Neural crest cell (in vitro differentiated cells): ENCODE data around the gene EPHA4. TPM values are rescaled to one million over a fixed set of nuclear protein-coding genes. Genes with fewer than 3 reads are reported as not detected.

ENCODE experiments used
- DNase-seq: peaks from one replicate; pipeline ENCODE4 v3.0.0; 2021; ENCODE audit warnings: low read depth, mixed read lengths, low spot score
- H3K27ac Mint-ChIP-seq: one replicate; pipeline ENCODE4 v1.8.0; 2021; ENCODE audit warnings: mild to moderate bottlenecking, mixed read lengths; ENCODE audit not compliant: unreplicated experiment
- H3K27me3 Mint-ChIP-seq: 2 replicates; pipeline ENCODE4 v1.8.0; 2021; ENCODE audit warnings: low read depth, mild to moderate bottlenecking, mixed read lengths
- H3K36me3 Mint-ChIP-seq: 2 replicates; pipeline ENCODE4 v1.8.0; 2021; ENCODE audit warnings: low read depth, mild to moderate bottlenecking, mixed read lengths
- H3K4me1 Mint-ChIP-seq: 2 replicates; pipeline ENCODE4 v1.8.0; 2021; ENCODE audit warnings: mixed read lengths
- H3K4me3 Mint-ChIP-seq: one replicate; pipeline ENCODE4 v1.8.0; 2021; ENCODE audit warnings: mild to moderate bottlenecking, mixed read lengths
- H3K9me3 Mint-ChIP-seq: 2 replicates; pipeline ENCODE4 v1.8.0; 2021; ENCODE audit warnings: mixed read lengths
- total RNA-seq: library from RNA; stranded (reverse); gene quantifications from 2 replicates; pipeline ENCODE4 v1.2.1, GENCODE V29; 2021
- TF ChIP-seq, protein P1 (sequence below): fragments of 200-600 bp; sonication (generic); conservative IDR thresholded peaks from 2 replicates; pipeline ENCODE4 v1.5.0; 2021; ENCODE audit warnings: antibody characterized with exemption, mild to moderate bottlenecking

EPHA4 gene
- total RNA-seq, 1 donor from 2014 or later, result 108 TPM

DNA sequence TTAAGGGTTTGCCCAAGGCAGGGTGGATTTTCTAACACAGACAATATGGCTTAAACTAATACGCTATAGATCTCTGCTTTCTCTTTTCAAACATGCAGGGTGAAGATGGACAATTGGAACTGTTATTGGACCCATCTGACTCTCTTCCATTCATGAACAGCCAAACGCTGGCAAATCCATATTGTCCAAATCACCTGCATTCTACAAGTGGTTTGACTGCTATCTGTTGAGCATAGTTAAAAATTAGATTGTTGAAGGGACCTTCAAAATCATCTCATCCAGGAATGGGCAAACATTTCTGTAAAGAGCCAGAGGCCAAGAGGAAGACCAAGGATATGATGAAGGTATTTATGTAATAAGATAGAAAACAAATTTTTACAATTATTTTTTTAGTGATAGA lies 65.6 kb downstream of the EPHA4 start:
- H3K4me1 Mint-ChIP-seq, result peaks cover 38% of the 10 kb centered on the region
- H3K36me3 Mint-ChIP-seq, result no peaks in the 10 kb centered on the region
- TF ChIP-seq, protein P1, sequence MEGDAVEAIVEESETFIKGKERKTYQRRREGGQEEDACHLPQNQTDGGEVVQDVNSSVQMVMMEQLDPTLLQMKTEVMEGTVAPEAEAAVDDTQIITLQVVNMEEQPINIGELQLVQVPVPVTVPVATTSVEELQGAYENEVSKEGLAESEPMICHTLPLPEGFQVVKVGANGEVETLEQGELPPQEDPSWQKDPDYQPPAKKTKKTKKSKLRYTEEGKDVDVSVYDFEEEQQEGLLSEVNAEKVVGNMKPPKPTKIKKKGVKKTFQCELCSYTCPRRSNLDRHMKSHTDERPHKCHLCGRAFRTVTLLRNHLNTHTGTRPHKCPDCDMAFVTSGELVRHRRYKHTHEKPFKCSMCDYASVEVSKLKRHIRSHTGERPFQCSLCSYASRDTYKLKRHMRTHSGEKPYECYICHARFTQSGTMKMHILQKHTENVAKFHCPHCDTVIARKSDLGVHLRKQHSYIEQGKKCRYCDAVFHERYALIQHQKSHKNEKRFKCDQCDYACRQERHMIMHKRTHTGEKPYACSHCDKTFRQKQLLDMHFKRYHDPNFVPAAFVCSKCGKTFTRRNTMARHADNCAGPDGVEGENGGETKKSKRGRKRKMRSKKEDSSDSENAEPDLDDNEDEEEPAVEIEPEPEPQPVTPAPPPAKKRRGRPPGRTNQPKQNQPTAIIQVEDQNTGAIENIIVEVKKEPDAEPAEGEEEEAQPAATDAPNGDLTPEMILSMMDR, result no peak
- H3K4me3 Mint-ChIP-seq, result no peak overlapping the region
- no peak overlapping the region for H3K27ac Mint-ChIP-seq
- no peak for DNase-seq
- H3K27me3 Mint-ChIP-seq, result no peaks in the 10 kb centered on the region
- no peaks in the 10 kb centered on the region for H3K9me3 Mint-ChIP-seq

DNA sequence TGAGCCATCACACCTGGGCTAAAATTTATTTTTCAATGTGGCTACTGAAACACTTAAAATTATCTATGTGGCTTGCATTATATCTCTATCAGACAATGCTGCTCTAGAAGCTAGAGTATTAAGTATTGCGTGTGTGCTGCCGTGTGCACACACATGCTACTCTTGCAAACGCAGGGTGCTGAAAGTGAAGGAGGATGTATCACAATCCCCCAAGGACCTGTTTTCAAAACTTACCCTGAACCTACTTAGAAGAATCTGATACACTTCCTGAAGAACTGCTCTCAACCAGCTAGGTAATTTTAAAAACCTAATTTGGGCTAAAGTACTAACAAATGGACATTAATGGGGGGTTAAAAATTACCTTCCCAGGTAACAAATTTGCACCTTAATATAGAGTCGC lies 66.5 kb downstream of the EPHA4 start:
- Mint-ChIP-seq H3K4me3 (no peak overlapping the region), H3K9me3 (no peaks in the 10 kb centered on the region), H3K4me1 (peaks cover 42% of the 10 kb centered on the region), H3K36me3 (peaks cover under 1% of the 10 kb centered on the region), H3K27me3 (no peaks in the 10 kb centered on the region), H3K27ac (no peak overlapping the region)
- TF ChIP-seq, protein P1, result no peak
- DNase-seq, result no peak

- no peak overlapping the region for H3K4me3 Mint-ChIP-seq
- H3K9me3 Mint-ChIP-seq, result no peaks in the 10 kb centered on the region
- peaks cover 8% of the 10 kb centered on the region for H3K36me3 Mint-ChIP-seq
- H3K4me1 Mint-ChIP-seq, result peaks cover 47% of the 10 kb centered on the region
- TF ChIP-seq, protein P1, result no peak
- no peak overlapping the region for H3K27ac Mint-ChIP-seq
- no peak for DNase-seq
- H3K27me3 Mint-ChIP-seq, result no peaks in the 10 kb centered on the region
Measured at GRCh38 chr2:221504905-221505304, 67.2 kb downstream of the EPHA4 start.

DNA sequence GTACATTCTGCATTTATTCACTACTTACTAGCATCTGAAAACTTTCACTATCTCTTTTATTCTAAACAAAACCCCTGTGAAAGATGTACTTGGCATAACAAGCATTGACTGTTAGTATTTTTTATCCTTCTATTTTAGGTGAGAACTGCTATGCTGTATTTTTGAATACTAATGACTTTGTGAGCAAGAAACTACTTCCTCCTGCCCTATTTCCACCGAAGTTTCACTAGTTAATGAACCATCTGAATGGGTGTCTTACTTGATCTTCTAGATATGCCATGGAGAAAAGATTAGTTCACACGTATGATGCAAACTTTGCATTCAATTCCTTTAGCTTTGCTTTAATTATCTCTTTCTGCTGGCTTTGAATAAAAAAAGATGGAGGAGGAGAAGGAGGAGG lies 68.1 kb downstream of the EPHA4 start:
- H3K9me3 Mint-ChIP-seq, result no peaks in the 10 kb centered on the region
- no peak overlapping the region for H3K4me3 Mint-ChIP-seq
- H3K27ac Mint-ChIP-seq, result no peak overlapping the region
- no peak for DNase-seq
- H3K27me3 Mint-ChIP-seq, result no peaks in the 10 kb centered on the region
- H3K36me3 Mint-ChIP-seq, result peaks cover 9% of the 10 kb centered on the region
- peaks cover 47% of the 10 kb centered on the region for H3K4me1 Mint-ChIP-seq
- TF ChIP-seq, protein P1, result no peak

DNA sequence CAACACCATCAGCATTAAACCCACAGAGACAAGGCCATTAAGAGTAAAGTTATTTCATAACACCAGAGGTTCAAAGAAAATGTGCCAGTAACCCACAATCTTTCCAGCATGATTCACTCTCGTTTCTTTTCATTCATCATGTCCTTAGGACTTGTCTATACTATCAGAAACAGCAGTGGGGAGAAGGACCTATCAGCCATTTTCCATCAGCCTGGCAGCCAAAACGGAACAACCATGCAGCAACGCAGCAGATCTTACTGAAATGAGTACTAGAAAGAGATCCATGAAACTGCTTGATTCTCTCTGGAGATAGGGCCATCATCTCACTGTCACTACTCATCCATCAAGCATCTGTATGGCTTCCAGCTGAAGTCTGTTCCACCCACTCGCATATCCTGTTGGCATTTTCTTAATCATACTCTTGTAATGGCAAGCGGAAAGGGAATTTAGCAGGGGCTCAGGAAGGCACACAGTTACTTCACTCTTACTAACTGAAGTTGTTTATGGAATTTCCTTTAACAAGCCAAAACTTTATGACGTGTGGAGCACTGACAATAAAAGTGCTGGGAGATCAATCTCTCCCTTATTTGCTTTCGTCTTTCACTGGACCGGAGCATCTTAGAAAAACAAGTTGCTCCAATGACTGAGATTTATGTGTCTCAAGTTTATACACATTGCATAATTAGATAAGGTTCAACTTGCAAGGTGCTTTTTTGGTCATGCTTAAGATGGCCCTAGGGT lies 69.7 kb downstream of the EPHA4 start:
- H3K4me3 Mint-ChIP-seq, result peak overlapping the region; percentile 7
- no peak for DNase-seq
- TF ChIP-seq, protein P1, result no peak
- no peak overlapping the region for H3K27ac Mint-ChIP-seq
- peaks cover 50% of the 10 kb centered on the region for H3K4me1 Mint-ChIP-seq
- no peaks in the 10 kb centered on the region for H3K9me3 Mint-ChIP-seq
- H3K27me3 Mint-ChIP-seq, result no peaks in the 10 kb centered on the region
- H3K36me3 Mint-ChIP-seq, result peaks cover 9% of the 10 kb centered on the region
